Muscle layer of colon (tissue), 2 donors: Measurements from ENCODE around the gene TAS2R60.
"Not testable (repeated sequence)": the region's sequence is repeated elsewhere in the genome, so short reads cannot be mapped to it uniquely, and the experiment has no call there.

Experiments
- H3K27ac ChIP-seq: one replicate; pipeline ENCODE4 v1.7.0; 2013; ENCODE audit warnings: low read depth, mild to moderate bottlenecking, low read length, moderate library complexity
- H3K27me3 ChIP-seq, 2 donors: one replicate each; pipeline ENCODE4 v1.7.0; 2013; ENCODE audit warnings: low read length in 2 of 2, mild to moderate bottlenecking in 2 of 2; ENCODE audit not compliant: insufficient read depth in 2 of 2, control insufficient read depth in 1 of 2
- H3K36me3 ChIP-seq: one replicate; pipeline ENCODE4 v1.7.0; 2013; ENCODE audit warnings: mild to moderate bottlenecking, low read length; ENCODE audit not compliant: insufficient read depth
- H3K4me1 ChIP-seq: one replicate; pipeline ENCODE4 v1.7.0; 2013; ENCODE audit warnings: mild to moderate bottlenecking, low read length; ENCODE audit not compliant: insufficient read depth
- H3K4me3 ChIP-seq, 2 donors: one replicate each; pipeline ENCODE4 v1.7.0; 2013; ENCODE audit warnings: low read length in 2 of 2, low read depth in 1 of 2, mild to moderate bottlenecking in 1 of 2, moderate library complexity in 1 of 2
- H3K9ac ChIP-seq: one replicate; pipeline ENCODE4 v1.7.0; 2013; ENCODE audit warnings: low read length
- H3K9me3 ChIP-seq: one replicate; pipeline ENCODE4 v1.7.0; 2013; ENCODE audit warnings: mild to moderate bottlenecking, low read length
- donor health status: abdominal sarcoma.
- donor health status: Adenocarcinoma of cecum.

Gene TAS2R60

DNA sequence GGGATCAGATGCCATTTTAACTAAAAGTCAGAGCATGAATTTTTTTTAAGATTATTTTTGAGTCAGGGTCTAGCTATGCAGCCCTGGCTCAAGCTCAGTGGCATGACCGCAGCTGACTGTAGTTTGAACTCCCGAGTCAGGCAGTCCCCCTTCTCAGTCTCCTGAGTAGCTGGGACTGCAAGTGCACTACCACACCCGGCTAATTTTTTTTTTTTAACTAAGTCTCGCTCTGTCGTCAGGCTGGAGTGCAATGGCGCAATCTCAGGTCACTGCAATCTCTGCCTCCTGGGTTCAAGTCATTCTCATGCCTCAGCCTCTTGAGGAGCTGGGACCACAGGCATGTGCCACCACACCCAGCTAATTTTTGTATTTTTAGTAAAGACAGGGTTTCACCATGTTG is 42.2 kb downstream of the TAS2R60 start:
- Histone ChIP-seq H3K9me3 (no peaks in the 10 kb centered on the region), H3K9ac (no peak overlapping the region), H3K4me3 (no peak overlapping the region), H3K4me1 (no peaks in the 10 kb centered on the region), H3K27me3 (no peaks in the 10 kb centered on the region), H3K27ac (no peak overlapping the region), H3K36me3 (no peaks in the 10 kb centered on the region)

DNA sequence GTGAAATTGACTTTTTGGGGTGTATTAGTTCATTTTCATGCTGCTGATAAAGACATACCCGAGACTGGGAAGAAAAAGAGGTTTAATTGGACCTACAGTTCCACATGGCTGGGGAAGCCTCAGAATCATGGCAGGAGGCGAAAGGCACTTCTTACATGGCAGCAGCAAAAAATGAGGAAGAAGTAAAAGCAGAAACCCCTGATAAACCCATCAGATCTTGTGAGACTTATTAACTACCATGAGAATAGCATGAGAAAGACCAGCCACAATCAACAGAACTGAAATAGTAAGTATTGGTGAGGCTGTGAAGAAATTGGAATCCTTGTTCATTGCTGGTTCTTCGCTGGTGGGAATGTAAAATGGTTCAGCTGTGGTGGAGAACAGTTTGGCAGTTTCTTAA is 43.0 kb downstream of the TAS2R60 start:
- not testable (repeated sequence) for H3K27ac ChIP-seq, H3K27me3 ChIP-seq, H3K9me3 ChIP-seq, H3K4me3 ChIP-seq, H3K4me1 ChIP-seq, H3K9ac ChIP-seq, H3K36me3 ChIP-seq

DNA sequence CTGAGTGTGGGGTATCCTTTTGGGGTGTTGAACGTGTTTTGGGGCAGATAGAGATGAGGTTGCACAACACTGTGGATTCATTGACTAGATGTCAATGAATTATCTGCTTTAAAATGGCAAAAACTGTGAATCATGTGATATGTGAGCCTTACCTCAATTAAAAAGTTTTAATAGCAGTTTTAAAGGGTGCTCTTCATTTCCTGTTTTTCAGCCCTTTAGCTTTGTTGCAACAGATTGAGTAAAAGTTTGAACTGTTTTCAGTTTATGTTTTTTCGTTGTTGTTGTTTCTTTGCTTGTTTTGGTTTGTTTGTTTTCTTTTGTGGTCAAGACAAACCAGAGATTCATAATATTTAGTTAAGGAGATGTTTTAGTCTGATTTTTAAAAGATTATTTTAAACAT is 43.8 kb downstream of the TAS2R60 start:
- no peaks in the 10 kb centered on the region for H3K36me3 ChIP-seq
- H3K27ac ChIP-seq = no peak overlapping the region
- H3K9me3 ChIP-seq = no peaks in the 10 kb centered on the region
- H3K9ac ChIP-seq = no peak overlapping the region
- no peaks in the 10 kb centered on the region for H3K27me3 ChIP-seq
- H3K4me3 ChIP-seq = no peak overlapping the region
- H3K4me1 ChIP-seq = no peaks in the 10 kb centered on the region

DNA sequence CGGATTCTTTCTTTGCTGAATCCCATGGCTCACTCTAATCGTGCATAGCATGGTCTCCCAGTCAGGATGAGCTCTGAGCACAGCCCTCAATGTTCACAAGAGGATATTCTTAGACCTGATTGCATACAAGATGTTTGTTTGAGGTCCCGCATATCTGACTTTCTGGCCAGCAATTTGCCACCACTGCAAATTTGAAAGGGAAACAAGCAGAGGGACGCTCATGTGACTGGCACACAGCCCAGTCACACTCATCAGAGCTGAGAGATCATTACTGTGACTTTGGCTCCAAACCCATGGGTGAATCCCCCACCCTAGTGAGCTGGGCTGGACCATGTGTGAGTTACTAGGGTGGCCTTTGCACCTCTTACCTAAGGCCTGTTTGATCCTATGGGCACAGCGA is 44.3 kb downstream of the TAS2R60 start:
- no peak overlapping the region for H3K27ac ChIP-seq
- H3K27me3 ChIP-seq = no peaks in the 10 kb centered on the region
- H3K9me3 ChIP-seq = no peaks in the 10 kb centered on the region
- H3K36me3 ChIP-seq = no peaks in the 10 kb centered on the region
- H3K9ac ChIP-seq = no peak overlapping the region
- no peaks in the 10 kb centered on the region for H3K4me1 ChIP-seq
- H3K4me3 ChIP-seq = no peak overlapping the region

DNA sequence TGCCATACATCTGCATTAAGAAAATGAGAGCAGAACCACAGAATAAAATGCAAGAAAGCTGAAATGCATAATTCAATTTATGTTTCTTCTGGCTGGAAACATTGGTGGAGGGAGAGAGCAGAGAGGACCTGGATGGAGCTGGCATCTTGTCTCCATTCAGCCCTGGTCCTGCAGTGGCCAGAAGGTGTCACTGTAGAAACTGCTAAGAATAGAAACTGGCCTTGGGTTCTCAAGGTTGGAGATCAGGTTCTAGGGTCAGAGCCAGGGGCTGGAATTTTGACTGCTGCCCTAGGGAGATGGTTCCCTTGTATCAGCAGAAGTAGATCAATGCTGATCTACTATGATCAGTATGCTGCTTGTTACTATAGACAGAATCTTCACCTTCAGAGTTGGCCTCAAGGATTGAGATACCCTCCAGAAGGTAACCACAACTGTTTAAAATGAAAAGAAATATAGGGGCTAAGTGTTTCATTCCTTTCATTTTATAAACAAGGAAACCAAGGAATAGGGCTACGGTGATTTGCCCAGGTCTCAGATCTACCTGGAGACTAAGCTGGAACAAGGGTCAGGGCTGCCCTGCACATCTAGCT is 47.6 kb downstream of the TAS2R60 start:
- no peaks in the 10 kb centered on the region for H3K27me3 ChIP-seq
- H3K9me3 ChIP-seq = no peaks in the 10 kb centered on the region
- H3K27ac ChIP-seq = no peak overlapping the region
- no peak overlapping the region for H3K4me3 ChIP-seq
- H3K4me1 ChIP-seq = no peaks in the 10 kb centered on the region
- H3K36me3 ChIP-seq = no peaks in the 10 kb centered on the region
- H3K9ac ChIP-seq = no peak overlapping the region

DNA sequence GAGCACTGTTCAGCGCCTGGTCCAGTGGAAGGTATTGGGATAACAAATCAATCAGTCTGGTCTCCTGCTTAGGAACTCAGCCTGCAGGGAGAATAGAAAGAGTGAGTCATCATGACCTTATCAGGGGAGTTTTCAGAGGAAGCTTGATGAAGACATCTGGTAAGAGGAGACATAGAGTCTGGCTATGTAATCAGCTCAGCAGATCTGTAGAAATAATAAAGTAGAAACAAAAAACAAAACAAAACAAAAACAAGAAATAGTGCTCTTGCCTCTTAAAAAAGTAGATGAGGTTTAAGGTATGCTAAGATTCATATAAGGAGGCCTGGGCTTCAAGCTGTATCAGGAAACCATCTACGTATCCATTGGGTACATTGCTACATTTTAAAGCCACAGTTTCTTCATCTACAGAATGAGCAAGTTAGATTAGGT is 48.8 kb downstream of the TAS2R60 start:
- Histone ChIP-seq H3K9me3 (no peaks in the 10 kb centered on the region), H3K36me3 (no peaks in the 10 kb centered on the region), H3K27ac (no peak overlapping the region), H3K27me3 (no peaks in the 10 kb centered on the region), H3K4me1 (no peaks in the 10 kb centered on the region), H3K9ac (no peak overlapping the region), H3K4me3 (no peak overlapping the region)

DNA sequence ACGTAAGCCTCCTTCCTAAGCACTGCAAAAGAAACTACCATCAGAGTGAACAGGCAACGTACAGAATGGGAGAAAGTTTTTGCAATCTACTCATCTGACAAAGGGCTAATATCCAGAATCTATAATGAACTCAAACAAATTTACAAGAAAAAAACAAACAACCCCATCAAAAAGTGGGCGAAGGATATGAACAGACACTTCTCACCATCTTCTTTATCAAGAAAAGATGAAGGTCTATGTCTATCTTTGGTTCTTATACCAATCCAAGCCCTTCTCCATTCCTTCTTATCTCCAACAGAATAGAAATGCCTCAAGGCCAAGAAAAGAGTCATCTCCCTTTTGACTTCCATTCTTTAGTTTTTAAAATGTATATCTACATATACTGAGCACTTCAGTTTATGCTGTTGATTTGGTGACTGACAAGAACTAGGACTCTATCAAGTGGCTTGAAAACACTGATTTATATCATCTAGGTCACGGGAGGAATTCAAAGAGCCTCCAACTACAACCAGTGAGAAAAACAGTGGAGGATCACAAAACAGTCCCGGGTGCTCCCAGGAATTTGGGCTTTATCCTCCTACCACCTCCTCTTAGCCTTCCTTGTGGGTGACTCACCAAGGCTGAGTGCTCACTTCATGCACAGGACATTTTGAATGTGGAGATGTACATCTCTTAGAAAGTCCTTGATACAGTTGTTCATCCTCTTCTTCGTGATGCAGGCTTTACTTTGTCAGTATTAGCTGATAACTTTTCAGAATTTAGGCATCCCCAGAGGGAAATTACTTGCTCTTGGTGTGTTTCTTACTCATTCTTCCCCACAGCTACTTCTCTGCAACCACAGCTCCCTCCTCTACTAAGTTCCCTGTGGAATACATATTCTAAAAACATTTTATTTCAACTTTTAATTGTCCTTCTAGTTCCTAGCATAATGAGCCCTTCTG is 49.8 kb downstream of the TAS2R60 start:
- Histone ChIP-seq H3K27me3 (no peaks in the 10 kb centered on the region), H3K9ac (no peak overlapping the region), H3K27ac (no peak overlapping the region), H3K4me3 (no peak overlapping the region), H3K36me3 (no peaks in the 10 kb centered on the region), H3K9me3 (no peaks in the 10 kb centered on the region), H3K4me1 (no peaks in the 10 kb centered on the region)

DNA sequence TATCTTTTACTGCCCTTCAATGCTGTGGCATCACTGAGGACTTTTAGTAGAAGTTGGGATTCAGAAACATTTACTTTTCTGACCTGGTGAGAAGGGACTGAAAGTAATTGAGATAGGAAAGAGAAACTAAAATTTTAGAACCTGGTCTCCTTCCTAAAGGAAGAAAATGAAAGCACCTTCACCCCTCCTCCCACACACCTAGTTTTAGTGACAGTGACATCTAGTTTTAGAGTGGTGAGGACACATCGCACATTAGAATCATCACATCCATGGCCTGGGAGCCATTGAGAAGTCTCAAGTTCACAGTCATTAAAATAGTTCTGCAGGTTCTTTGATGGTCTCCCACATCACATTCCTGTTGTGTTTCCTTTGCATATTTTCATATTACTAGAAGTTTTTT is 50.5 kb downstream of the TAS2R60 start:
- Histone ChIP-seq H3K27me3 (no peaks in the 10 kb centered on the region), H3K9me3 (no peaks in the 10 kb centered on the region), H3K27ac (no peak overlapping the region), H3K4me1 (no peaks in the 10 kb centered on the region), H3K4me3 (no peak overlapping the region), H3K9ac (no peak overlapping the region), H3K36me3 (no peaks in the 10 kb centered on the region)
